K562 (cell line): ENCODE measurements around the gene TIMM22. TPM values are rescaled to one million over a fixed set of nuclear protein-coding genes. Genes with fewer than 3 reads are reported as not detected.

Experiments
- ATAC-seq: fragments of 200-7000 bp; cut with Tn5 transposase; 3 replicates; pipeline ENCODE4 v1.9.1; 2020; ENCODE audit warnings: moderate library complexity
- BruUV-seq: library from RNA; stranded (reverse); fragments of 400-500 nt; replicated peaks from 2 replicates; lab custom pipeline; 2021; lab: Mats Ljungman, UMichigan
- CTCF ChIA-PET: fragments of 300-600 bp; formaldehyde crosslinking; extraction: SDS; loops from one replicate; lab custom pipeline; 2021; ENCODE audit warnings: low intra/inter-chr PET ratio; lab: Yijun Ruan, JAX
- POLR2A ChIA-PET: fragments of 300-600, 350-650 bp; sonication (Branson Sonifier 250); formaldehyde crosslinking; extraction: SDS; loops from one replicate; lab custom pipeline; 2021; ENCODE audit warnings: antibody characterized with exemption, inconsistent platforms; lab: Yijun Ruan, JAX
- DNase-seq, 4 experiments: peaks; one replicate each; pipeline versions ENCODE4 v3.0.0 to v3.0.0-alpha.2; 2011 to 2018; ENCODE audit warnings: low spot score in 3 of 4, mixed read lengths in 3 of 4; ENCODE audit errors: extremely low read depth in 1 of 4
- FAIRE-seq: peaks from 2 replicates; lab custom pipeline; 2011; peaks lifted over from hg19 to GRCh38; lab: Jason Lieb, UNC
- H2AFZ ChIP-seq: 2 replicates; pipeline ENCODE4 v1.6.0; 2011; ENCODE audit warnings: low read depth, low read length, control low read depth, inconsistent platforms
- H3K27ac ChIP-seq: fragments of 200-600 bp; 3 replicates; pipeline ENCODE4 v1.8.0; 2011; ENCODE audit warnings: low read depth, mild to moderate bottlenecking, control low read depth, inconsistent platforms, low read length, moderate library complexity, mixed read lengths; ENCODE audit errors: extremely low read depth
- H3K27me3 ChIP-seq, 2 experiments: fragments of 300-600 bp in 1 of 2; 2 replicates in 1 of 2; 3 replicates in 1 of 2; pipeline versions ENCODE4 v1.6.0 to v1.8.0; 2011; ENCODE audit warnings: inconsistent platforms in 2 of 2, low read length in 2 of 2, mild to moderate bottlenecking in 1 of 2, mixed read lengths in 1 of 2, moderate library complexity in 1 of 2; ENCODE audit not compliant: control insufficient read depth in 2 of 2, insufficient read depth in 2 of 2
- H3K36me3 ChIP-seq: fragments of 300-600 bp; 3 replicates; pipeline ENCODE4 v1.8.0; 2011; ENCODE audit warnings: mild to moderate bottlenecking, low read length, inconsistent platforms; ENCODE audit not compliant: control insufficient read depth, insufficient read depth
- H3K4me1 ChIP-seq, 2 experiments: fragments of 200-600 bp in 1 of 2; replicated peaks in 1 of 2; 2 replicates in 1 of 2; 3 replicates in 1 of 2; pipeline versions ENCODE4 v1.5.1 to v1.8.0; 2011; ENCODE audit warnings: inconsistent platforms in 2 of 2, low read length in 2 of 2, mild to moderate bottlenecking in 1 of 2, mixed read lengths in 1 of 2, moderate library complexity in 1 of 2; ENCODE audit not compliant: control insufficient read depth in 2 of 2, insufficient read depth in 2 of 2
- H3K4me2 ChIP-seq: 2 replicates; pipeline ENCODE4 v1.6.1; 2011; ENCODE audit warnings: low read length, control low read depth, inconsistent platforms, mixed read lengths; ENCODE audit not compliant: insufficient read depth
- H3K4me3 ChIP-seq: fragments of 200-600 bp; sonication (generic), shearing (Covaris generic); 2 replicates; pipeline ENCODE4 v1.5.1; 2016; ENCODE audit warnings: control low read depth, inconsistent platforms
- H3K79me2 ChIP-seq: fragments of 200-600 bp; 3 replicates; pipeline ENCODE4 v1.8.0; 2011; ENCODE audit warnings: low read length, inconsistent platforms; ENCODE audit not compliant: control insufficient read depth, insufficient read depth
- H3K9ac ChIP-seq, 2 experiments: 2 replicates each; pipeline versions ENCODE4 v1.6.0 to v1.6.1; 2011; ENCODE audit warnings: low read depth in 2 of 2, low read length in 2 of 2, control low read depth in 1 of 2, inconsistent platforms in 1 of 2, mild to moderate bottlenecking in 1 of 2, mixed read lengths in 1 of 2; ENCODE audit not compliant: insufficient read depth in 1 of 2
- H3K9me1 ChIP-seq: one replicate; pipeline ENCODE4 v1.6.0; 2011; ENCODE audit warnings: inconsistent platforms, mild to moderate bottlenecking, low read length, moderate library complexity; ENCODE audit not compliant: control insufficient read depth, insufficient read depth
- H3K9me3 ChIP-seq: replicated peaks from 2 replicates; pipeline ENCODE4 v1.5.1; 2011; ENCODE audit warnings: low read depth, low read length, inconsistent platforms; ENCODE audit not compliant: control insufficient read depth, insufficient read depth
- H4K20me1 ChIP-seq: replicated peaks from 2 replicates; pipeline ENCODE4 v1.6.1; 2011; ENCODE audit warnings: low read length, inconsistent platforms, mixed read lengths; ENCODE audit not compliant: control insufficient read depth, insufficient read depth
- GTF3C2 ChIP-seq: IDR thresholded peaks from 3 replicates; pipeline ENCODE4 v1.6.1; 2011; ENCODE audit warnings: borderline replicate concordance, mild to moderate bottlenecking, moderate library complexity; ENCODE audit not compliant: insufficient read length; ENCODE audit errors: extremely low read depth
- HEY1 ChIP-seq: fragments of 250-450 bp; sonication (Bioruptor Pico); IDR thresholded peaks from 2 replicates; pipeline ENCODE4 v1.5.0; 2020; ENCODE audit warnings: mild to moderate bottlenecking, moderate library complexity, borderline replicate concordance
- MTA1 ChIP-seq: fragments of 450-650 bp; IDR thresholded peaks from 2 replicates; pipeline ENCODE4 v1.6.1; 2017; ENCODE audit warnings: borderline replicate concordance
- NCOR1 ChIP-seq: fragments of 450-650 bp; IDR thresholded peaks from 2 replicates; pipeline ENCODE4 v1.6.1; 2016; ENCODE audit warnings: mild to moderate bottlenecking, moderate library complexity
- RBBP5 ChIP-seq: fragments of 200-600 bp; sonication (generic); IDR thresholded peaks from 2 replicates; pipeline ENCODE4 v1.6.1; 2012; ENCODE audit warnings: borderline replicate concordance, mild to moderate bottlenecking, low read length, control low read depth, inconsistent platforms; ENCODE audit not compliant: insufficient read depth, poor library complexity, severe bottlenecking
- RNF2 ChIP-seq: sonication (generic); IDR thresholded peaks from 2 replicates; pipeline ENCODE4 v1.6.1; 2016
- TCFL5 ChIP-seq: fragments of 250-450 bp; sonication (Bioruptor Pico); conservative IDR thresholded peaks from 2 replicates; pipeline ENCODE4 v1.6.1; 2021; ENCODE audit warnings: mild to moderate bottlenecking, moderate library complexity, matching md5 sums
- XRCC5 ChIP-seq: fragments of 200-400 bp; formaldehyde crosslinking; IDR thresholded peaks from 2 replicates; pipeline ENCODE4 v1.6.1; 2017; ENCODE audit warnings: low read depth, mild to moderate bottlenecking, low read length
- ZBTB40 ChIP-seq, 2 experiments: fragments of 450-650 bp in 1 of 2; sonication (generic) in 1 of 2; formaldehyde crosslinking in 1 of 2; IDR thresholded peaks; 2 replicates each; pipeline versions ENCODE4 v1.7.1 to v1.9.0; 2016 to 2022; ENCODE audit warnings: inconsistent platforms in 1 of 2, mild to moderate bottlenecking in 1 of 2, missing genetic modification reagents in 1 of 2
- ZNF699 ChIP-seq: fragments of 250-450 bp; sonication (Bioruptor Pico); IDR thresholded peaks from 2 replicates; pipeline ENCODE4 v1.8.0; 2021; ENCODE audit warnings: mild to moderate bottlenecking, moderate library complexity; ENCODE audit not compliant: insufficient replicate concordance
- WGBS: fragments of 100-300 bp; shearing (Covaris generic); methylation state at CpG from one replicate; pipeline ENCODE4 v1.1.6; 2016; ENCODE audit warnings: low coverage, mixed read lengths; ENCODE audit not compliant: insufficient coverage; ENCODE audit errors: missing lambda C conversion rate; 5-methylcytosine and 5-hydroxymethylcytosine counted together
- in situ Hi-C: fragments of 300-500 bp; cut with MboI; formaldehyde crosslinking; loops from 4 replicates; pipeline ENCODE4 v1.15.0; 2018; ENCODE audit warnings: inconsistent platforms, mixed read lengths
- intact Hi-C: fragments of 100-400 bp; cut with micrococcal nuclease; formaldehyde crosslinking; loops from 2 replicates; pipeline ENCODE4 v1.14.2; 2022
- polyA plus RNA-seq, 8 experiments: library from polyadenylated mRNA; depleted of rRNA in 4 of 8; stranded (reverse) in 5 of 8; unstranded in 3 of 8; fragments of >200 nt; fragmentation: Nextera tagmentation in 2 of 8; fragmentation: Illumina TruSeq in 1 of 8; extraction: Ambion mirVana in 2 of 8; extraction: Trizol in 1 of 8; gene quantifications; 2 replicates each; pipeline versions ENCODE4 v1.2.1 to v1.2.3, GENCODE V29; 2011 to 2014; ENCODE audit warnings: inconsistent platforms in 1 of 8, missing spikeins in 1 of 8
- total RNA-seq, 7 experiments: library from RNA; depleted of rRNA in 6 of 7; stranded (reverse); fragments of >200 nt in 6 of 7; fragmentation: Illumina TruSeq in 2 of 7; extraction: Trizol in 2 of 7; gene quantifications; 2 replicates each; pipeline versions ENCODE4 v1.2.1 to v1.2.3, GENCODE V29; 2011 to 2021; ENCODE audit warnings: low replicate concordance in 1 of 7

Gene TIMM22
- total and polyA plus RNA-seq, 9 of the 15 experiments (the other 6 are each of a cell fraction or from before 2014, with no cell fraction given), result 5.9 to 14.1 (median 10.3) TPM

GRCh38 chr17:992933-993332 is 4.0 kb upstream of the TIMM22 start:
- 32% methylated on average over 2 of the region's 13 CpGs for WGBS
- intact Hi-C loops (no loop called here), in situ Hi-C loops (no loop called here)
- no peak for ATAC-seq
- no peak overlapping the region for H3K27ac ChIP-seq
- peaks cover under 1% of the 10 kb centered on the region; the same call in 1 of the 3 replicates for H3K36me3 ChIP-seq
- no peak overlapping the region for H2AFZ ChIP-seq
- H3K9me1 ChIP-seq, result no peaks in the 10 kb centered on the region
- H3K4me2 ChIP-seq, result no peak overlapping the region
- no TSS peak for BruUV-seq
- ChIA-PET POLR2A (no interaction called here), CTCF (interaction anchor here (1.0 kb wide), 1 partner anchor 12 kb away, joined by 3 read pairs; no protein-coding TSS in a partner anchor)
- peaks cover 2 to 4% of the 10 kb centered on the region in 2 experiments; a peak in 3 of 5 replicates for H3K4me1 ChIP-seq
- no peak for FAIRE-seq
- no peaks in the 10 kb centered on the region for H4K20me1 ChIP-seq
- H3K27me3 ChIP-seq, result peaks cover 0 to 6% of the 10 kb centered on the region in 2 experiments; a peak in 3 of 5 replicates
- no peak overlapping the region for H3K4me3 ChIP-seq
- peaks cover 10% of the 10 kb centered on the region for H3K79me2 ChIP-seq
- no peak overlapping the region for H3K9ac ChIP-seq
- no peaks in the 10 kb centered on the region for H3K9me3 ChIP-seq
- no peak for DNase-seq
- TF ChIP-seq MTA1 (no peak), GTF3C2 (no peak), ZNF699 (CRISPR knock-in tag) (no peak), ZBTB40 (IDR thresholded peaks at IDR 0.05) (no peak), ZBTB40 (CRISPR knock-in tag; IDR thresholded peaks at IDR 0.05) (no peak), NCOR1 (no peak), XRCC5 (no peak), TCFL5 (CRISPR knock-in tag) (no peak), RNF2 (no peak), RBBP5 (no peak), HEY1 (CRISPR knock-in tag) (no peak)
